Measurements from ENCODE around the gene STAT3. TPM values are rescaled to one million over a fixed set of nuclear protein-coding genes. Genes with fewer than 3 reads are reported as not detected.

The STAT3 gene
- total and polyA plus RNA-seq, 2 of the 13 experiments (the other 11 are each of a cell fraction or from before 2014, with no cell fraction given) = 61.8 to 62.4 TPM

DNA sequence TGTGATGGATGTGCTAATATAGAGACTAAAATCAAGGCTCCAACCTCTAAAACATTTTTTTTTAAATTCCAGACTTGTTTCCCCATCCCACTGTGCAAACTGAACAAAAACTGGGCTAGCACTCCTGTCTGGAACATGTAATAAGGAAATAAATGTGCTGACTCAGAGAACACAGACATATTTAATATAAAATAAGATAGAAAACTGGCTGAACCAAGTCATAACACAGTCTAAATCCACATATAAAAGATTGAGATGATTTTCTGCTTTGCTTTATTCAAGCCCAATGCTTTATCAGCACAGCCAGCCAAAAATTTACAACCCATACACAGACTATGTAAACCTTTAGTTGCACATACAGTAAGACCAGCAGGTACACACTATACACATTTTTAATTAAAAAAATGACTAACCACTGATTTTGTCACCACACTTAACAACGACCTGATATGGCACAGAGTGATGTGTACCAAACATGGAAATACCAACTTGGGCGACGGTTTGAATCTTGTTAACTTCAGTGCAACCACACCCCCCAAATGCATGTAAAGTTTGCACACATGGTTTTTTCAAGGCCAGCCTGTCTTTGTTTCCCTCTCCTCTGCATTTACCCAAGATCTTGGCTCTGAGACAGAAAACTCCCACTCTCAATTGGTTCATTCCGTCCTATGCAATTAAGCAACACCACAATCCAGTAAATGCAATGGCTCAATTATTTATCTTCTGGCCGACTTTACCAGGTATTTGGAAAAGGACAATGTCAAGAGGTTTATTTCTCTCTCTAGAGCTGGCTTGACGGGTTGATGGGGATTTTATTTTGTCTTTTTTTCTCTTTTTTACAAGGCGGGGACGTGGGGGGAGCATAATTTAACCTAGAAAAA is 1.2 kb downstream of the STAT3 start (continued):
- TF ChIP-seq, protein P1, sequence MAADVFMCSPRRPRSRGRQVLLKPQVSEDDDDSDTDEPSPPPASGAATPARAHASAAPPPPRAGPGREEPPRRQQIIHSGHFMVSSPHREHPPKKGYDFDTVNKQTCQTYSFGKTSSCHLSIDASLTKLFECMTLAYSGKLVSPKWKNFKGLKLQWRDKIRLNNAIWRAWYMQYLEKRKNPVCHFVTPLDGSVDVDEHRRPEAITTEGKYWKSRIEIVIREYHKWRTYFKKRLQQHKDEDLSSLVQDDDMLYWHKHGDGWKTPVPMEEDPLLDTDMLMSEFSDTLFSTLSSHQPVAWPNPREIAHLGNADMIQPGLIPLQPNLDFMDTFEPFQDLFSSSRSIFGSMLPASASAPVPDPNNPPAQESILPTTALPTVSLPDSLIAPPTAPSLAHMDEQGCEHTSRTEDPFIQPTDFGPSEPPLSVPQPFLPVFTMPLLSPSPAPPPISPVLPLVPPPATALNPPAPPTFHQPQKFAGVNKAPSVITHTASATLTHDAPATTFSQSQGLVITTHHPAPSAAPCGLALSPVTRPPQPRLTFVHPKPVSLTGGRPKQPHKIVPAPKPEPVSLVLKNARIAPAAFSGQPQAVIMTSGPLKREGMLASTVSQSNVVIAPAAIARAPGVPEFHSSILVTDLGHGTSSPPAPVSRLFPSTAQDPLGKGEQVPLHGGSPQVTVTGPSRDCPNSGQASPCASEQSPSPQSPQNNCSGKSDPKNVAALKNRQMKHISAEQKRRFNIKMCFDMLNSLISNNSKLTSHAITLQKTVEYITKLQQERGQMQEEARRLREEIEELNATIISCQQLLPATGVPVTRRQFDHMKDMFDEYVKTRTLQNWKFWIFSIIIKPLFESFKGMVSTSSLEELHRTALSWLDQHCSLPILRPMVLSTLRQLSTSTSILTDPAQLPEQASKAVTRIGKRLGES (CRISPR knock-in tag; IDR thresholded peaks at IDR 0.05; ENCODE audit: borderline replicate concordance) = no peak
- no peak for TF ChIP-seq THYN1 (CRISPR knock-in tag; IDR thresholded peaks at IDR 0.05; ENCODE audit: borderline replicate concordance, low read depth)
- no peak for TF ChIP-seq AHR (CRISPR knock-in tag; IDR thresholded peaks at IDR 0.05)
- TF ChIP-seq ZNF768 (CRISPR knock-in tag; IDR thresholded peaks at IDR 0.05) = no peak
- no peak for TF ChIP-seq ZNF552 (CRISPR knock-in tag; IDR thresholded peaks at IDR 0.05; ENCODE audit: borderline replicate concordance)
- peak; percentile 40; the same call in 1 of the 2 replicates for TF ChIP-seq ZNF878 (CRISPR knock-in tag; IDR thresholded peaks at IDR 0.05)
- no peak for TF ChIP-seq SRY (CRISPR knock-in tag; IDR thresholded peaks at IDR 0.05)
- TF ChIP-seq, protein P2, sequence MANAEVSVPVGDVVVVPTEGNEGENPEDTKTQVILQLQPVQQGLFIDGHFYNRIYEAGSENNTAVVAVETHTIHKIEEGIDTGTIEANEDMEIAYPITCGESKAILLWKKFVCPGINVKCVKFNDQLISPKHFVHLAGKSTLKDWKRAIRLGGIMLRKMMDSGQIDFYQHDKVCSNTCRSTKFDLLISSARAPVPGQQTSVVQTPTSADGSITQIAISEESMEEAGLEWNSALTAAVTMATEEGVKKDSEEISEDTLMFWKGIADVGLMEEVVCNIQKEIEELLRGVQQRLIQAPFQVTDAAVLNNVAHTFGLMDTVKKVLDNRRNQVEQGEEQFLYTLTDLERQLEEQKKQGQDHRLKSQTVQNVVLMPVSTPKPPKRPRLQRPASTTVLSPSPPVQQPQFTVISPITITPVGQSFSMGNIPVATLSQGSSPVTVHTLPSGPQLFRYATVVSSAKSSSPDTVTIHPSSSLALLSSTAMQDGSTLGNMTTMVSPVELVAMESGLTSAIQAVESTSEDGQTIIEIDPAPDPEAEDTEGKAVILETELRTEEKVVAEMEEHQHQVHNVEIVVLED (CRISPR knock-in tag; IDR thresholded peaks at IDR 0.05; ENCODE audit: borderline replicate concordance) = 0 out of 2 replicates have a peak, but pooled peaks have one; percentile 4
- TF ChIP-seq, protein P3, sequence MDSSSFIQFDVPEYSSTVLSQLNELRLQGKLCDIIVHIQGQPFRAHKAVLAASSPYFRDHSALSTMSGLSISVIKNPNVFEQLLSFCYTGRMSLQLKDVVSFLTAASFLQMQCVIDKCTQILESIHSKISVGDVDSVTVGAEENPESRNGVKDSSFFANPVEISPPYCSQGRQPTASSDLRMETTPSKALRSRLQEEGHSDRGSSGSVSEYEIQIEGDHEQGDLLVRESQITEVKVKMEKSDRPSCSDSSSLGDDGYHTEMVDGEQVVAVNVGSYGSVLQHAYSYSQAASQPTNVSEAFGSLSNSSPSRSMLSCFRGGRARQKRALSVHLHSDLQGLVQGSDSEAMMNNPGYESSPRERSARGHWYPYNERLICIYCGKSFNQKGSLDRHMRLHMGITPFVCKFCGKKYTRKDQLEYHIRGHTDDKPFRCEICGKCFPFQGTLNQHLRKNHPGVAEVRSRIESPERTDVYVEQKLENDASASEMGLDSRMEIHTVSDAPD (CRISPR knock-in tag; IDR thresholded peaks at IDR 0.05) = no peak; the same call in 1 of the 2 replicates
- TF ChIP-seq ZNF441 (CRISPR knock-in tag; IDR thresholded peaks at IDR 0.05; ENCODE audit: borderline replicate concordance) = no peak
- no peak for TF ChIP-seq ZNF317 (CRISPR knock-in tag; IDR thresholded peaks at IDR 0.05)
- no peak for TF ChIP-seq NR1H2 (CRISPR knock-in tag; IDR thresholded peaks at IDR 0.05; ENCODE audit: borderline replicate concordance, low read depth)
- TF ChIP-seq, protein P4, sequence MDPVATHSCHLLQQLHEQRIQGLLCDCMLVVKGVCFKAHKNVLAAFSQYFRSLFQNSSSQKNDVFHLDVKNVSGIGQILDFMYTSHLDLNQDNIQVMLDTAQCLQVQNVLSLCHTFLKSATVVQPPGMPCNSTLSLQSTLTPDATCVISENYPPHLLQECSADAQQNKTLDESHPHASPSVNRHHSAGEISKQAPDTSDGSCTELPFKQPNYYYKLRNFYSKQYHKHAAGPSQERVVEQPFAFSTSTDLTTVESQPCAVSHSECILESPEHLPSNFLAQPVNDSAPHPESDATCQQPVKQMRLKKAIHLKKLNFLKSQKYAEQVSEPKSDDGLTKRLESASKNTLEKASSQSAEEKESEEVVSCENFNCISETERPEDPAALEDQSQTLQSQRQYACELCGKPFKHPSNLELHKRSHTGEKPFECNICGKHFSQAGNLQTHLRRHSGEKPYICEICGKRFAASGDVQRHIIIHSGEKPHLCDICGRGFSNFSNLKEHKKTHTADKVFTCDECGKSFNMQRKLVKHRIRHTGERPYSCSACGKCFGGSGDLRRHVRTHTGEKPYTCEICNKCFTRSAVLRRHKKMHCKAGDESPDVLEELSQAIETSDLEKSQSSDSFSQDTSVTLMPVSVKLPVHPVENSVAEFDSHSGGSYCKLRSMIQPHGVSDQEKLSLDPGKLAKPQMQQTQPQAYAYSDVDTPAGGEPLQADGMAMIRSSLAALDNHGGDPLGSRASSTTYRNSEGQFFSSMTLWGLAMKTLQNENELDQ (CRISPR knock-in tag; IDR thresholded peaks at IDR 0.05; ENCODE audit: borderline replicate concordance) = no peak
- TF ChIP-seq, protein P5, sequence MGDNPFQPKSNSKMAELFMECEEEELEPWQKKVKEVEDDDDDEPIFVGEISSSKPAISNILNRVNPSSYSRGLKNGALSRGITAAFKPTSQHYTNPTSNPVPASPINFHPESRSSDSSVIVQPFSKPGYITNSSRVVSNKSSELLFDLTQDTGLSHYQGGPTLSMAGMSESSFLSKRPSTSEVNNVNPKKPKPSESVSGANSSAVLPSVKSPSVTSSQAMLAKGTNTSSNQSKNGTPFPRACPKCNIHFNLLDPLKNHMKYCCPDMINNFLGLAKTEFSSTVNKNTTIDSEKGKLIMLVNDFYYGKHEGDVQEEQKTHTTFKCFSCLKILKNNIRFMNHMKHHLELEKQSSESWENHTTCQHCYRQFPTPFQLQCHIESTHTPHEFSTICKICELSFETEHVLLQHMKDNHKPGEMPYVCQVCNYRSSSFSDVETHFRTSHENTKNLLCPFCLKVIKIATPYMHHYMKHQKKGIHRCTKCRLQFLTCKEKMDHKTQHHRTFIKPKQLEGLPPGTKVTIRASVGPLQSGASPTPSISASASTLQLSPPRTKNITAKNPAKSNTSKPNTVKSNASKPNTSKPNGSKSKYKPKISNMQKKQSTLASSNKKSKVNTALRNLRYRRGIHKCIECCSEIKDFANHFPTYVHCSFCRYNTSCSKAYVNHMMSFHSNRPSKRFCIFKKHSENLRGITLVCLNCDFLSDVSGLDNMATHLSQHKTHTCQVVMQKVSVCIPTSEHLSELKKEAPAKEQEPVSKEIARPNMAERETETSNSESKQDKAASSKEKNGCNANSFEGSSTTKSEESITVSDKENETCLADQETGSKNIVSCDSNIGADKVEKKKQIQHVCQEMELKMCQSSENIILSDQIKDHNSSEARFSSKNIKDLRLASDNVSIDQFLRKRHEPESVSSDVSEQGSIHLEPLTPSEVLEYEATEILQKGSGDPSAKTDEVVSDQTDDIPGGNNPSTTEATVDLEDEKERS (CRISPR knock-in tag; IDR thresholded peaks at IDR 0.05) = no peak
- no peak for TF ChIP-seq ZNF207 (IDR thresholded peaks at IDR 0.05; ENCODE audit: borderline replicate concordance)
- no peak for TF ChIP-seq NFKB2 (CRISPR knock-in tag; IDR thresholded peaks at IDR 0.05; ENCODE audit: borderline replicate concordance)
